Keratinocyte (primary cell): Measurements from ENCODE around the gene MPZL1. TPM values are rescaled to one million over a fixed set of nuclear protein-coding genes. Genes with fewer than 3 reads are reported as not detected.

Experiments
- DNase-seq: peaks from one replicate; pipeline ENCODE4 v3.0.0-alpha.2; 2011; ENCODE audit warnings: low read depth, missing footprints, low spot score
- FAIRE-seq: peaks from 2 replicates; lab custom pipeline; 2011; peaks lifted over from hg19 to GRCh38; lab: Jason Lieb, UNC
- H2AFZ ChIP-seq: 2 replicates; pipeline ENCODE4 v1.6.0; 2012; ENCODE audit warnings: low read length, control low read depth, inconsistent platforms; ENCODE audit not compliant: control insufficient read depth
- H3K27ac ChIP-seq: 2 replicates; pipeline ENCODE4 v1.5.1; 2011; ENCODE audit warnings: low read length; ENCODE audit not compliant: control insufficient read depth, insufficient read depth
- H3K27me3 ChIP-seq: 3 replicates; pipeline ENCODE4 v1.6.0; 2011; ENCODE audit warnings: low read length; ENCODE audit not compliant: control insufficient read depth, insufficient read depth; ENCODE audit errors: extremely low read depth
- H3K36me3 ChIP-seq, 2 experiments: 2 replicates in 1 of 2; 3 replicates in 1 of 2; pipeline ENCODE4 v1.5.1; 2011; ENCODE audit warnings: low read length in 2 of 2, mild to moderate bottlenecking in 1 of 2; ENCODE audit not compliant: control insufficient read depth in 2 of 2, insufficient read depth in 2 of 2; ENCODE audit errors: extremely low read depth in 1 of 2
- H3K4me1 ChIP-seq: 3 replicates; pipeline ENCODE4 v1.5.1; 2011; ENCODE audit warnings: low read length; ENCODE audit not compliant: control insufficient read depth, insufficient read depth; ENCODE audit errors: extremely low read depth
- H3K4me2 ChIP-seq: 3 replicates; pipeline ENCODE4 v1.6.0; 2011; ENCODE audit warnings: low read depth, low read length; ENCODE audit not compliant: control insufficient read depth, insufficient read depth; ENCODE audit errors: extremely low read depth
- H3K4me3 ChIP-seq, 3 experiments: fragments of 200-600 bp in 1 of 3; sonication (generic) in 1 of 3; 2 replicates in 2 of 3; 3 replicates in 1 of 3; pipeline ENCODE4 v1.5.1; 2011 to 2016; ENCODE audit warnings: low read length in 3 of 3, mild to moderate bottlenecking in 3 of 3, control low read depth in 2 of 3, inconsistent platforms in 1 of 3, low read depth in 1 of 3, mixed read lengths in 1 of 3, mixed run types in 1 of 3, moderate library complexity in 1 of 3; ENCODE audit not compliant: control insufficient read depth in 2 of 3, insufficient read depth in 2 of 3; ENCODE audit errors: extremely low read depth in 1 of 3
- H3K79me2 ChIP-seq: 2 replicates; pipeline ENCODE4 v1.6.0; 2012; ENCODE audit warnings: low read length; ENCODE audit not compliant: control insufficient read depth, insufficient read depth
- H3K9ac ChIP-seq: 3 replicates; pipeline ENCODE4 v1.6.0; 2011; ENCODE audit warnings: low read length; ENCODE audit not compliant: control insufficient read depth, insufficient read depth; ENCODE audit errors: extremely low read depth
- H3K9me1 ChIP-seq: 3 replicates; pipeline ENCODE4 v1.6.0; 2011; ENCODE audit warnings: low read length; ENCODE audit not compliant: control insufficient read depth, insufficient read depth; ENCODE audit errors: extremely low read depth
- H3K9me3 ChIP-seq: 2 replicates; pipeline ENCODE4 v1.5.1; 2012; ENCODE audit warnings: low read depth, low read length; ENCODE audit not compliant: control insufficient read depth
- H4K20me1 ChIP-seq: 3 replicates; pipeline ENCODE4 v1.6.0; 2011; ENCODE audit warnings: low read length; ENCODE audit not compliant: control insufficient read depth, insufficient read depth; ENCODE audit errors: extremely low read depth
- EZH2 ChIP-seq: IDR thresholded peaks from one replicate; pipeline ENCODE4 v1.6.1; 2012; ENCODE audit warnings: inconsistent platforms, mild to moderate bottlenecking, low read length, moderate library complexity
- dilution Hi-C: fragments of 300-500 bp; cut with MboI; formaldehyde crosslinking; loops from one replicate; pipeline ENCODE4 v1.7.0; 2020; ENCODE audit warnings: low sequenced_read_pairs; ENCODE audit not compliant: extremely low pct_ligation_motif_present
- polyA plus RNA-seq, 5 experiments: library from polyadenylated mRNA; depleted of rRNA in 3 of 5; stranded (reverse) in 3 of 5; stranded (forward) in 1 of 5; unstranded in 1 of 5; fragments of >200 nt; gene quantifications; 1 replicate in 1 of 5; 2 replicates in 3 of 5; 3 replicates in 1 of 5; pipeline versions ENCODE4 v1.2.1 to v1.2.3, GENCODE V29; 2011 to 2012; ENCODE audit warnings: missing spikeins in 2 of 5, low read depth in 1 of 5, low replicate concordance in 1 of 5
- TF ChIP-seq, protein P1 (sequence below), 3 experiments: IDR thresholded peaks in 1 of 3; conservative IDR thresholded peaks in 1 of 3; optimal IDR thresholded peaks in 1 of 3; 2 replicates in 2 of 3; 3 replicates in 1 of 3; pipeline versions ENCODE3 to v1.5.1; 2011; ENCODE audit warnings: low read length in 3 of 3, mild to moderate bottlenecking in 3 of 3, moderate library complexity in 2 of 3, control low read depth in 1 of 3, inconsistent platforms in 1 of 3; ENCODE audit not compliant: insufficient read depth in 2 of 3; ENCODE audit errors: extremely low read depth in 1 of 3

MPZL1 gene
- polyA plus RNA-seq, 1 donor (not counting 4 experiments of a cell fraction or from before 2014, with no cell fraction given) = 195 TPM

DNA sequence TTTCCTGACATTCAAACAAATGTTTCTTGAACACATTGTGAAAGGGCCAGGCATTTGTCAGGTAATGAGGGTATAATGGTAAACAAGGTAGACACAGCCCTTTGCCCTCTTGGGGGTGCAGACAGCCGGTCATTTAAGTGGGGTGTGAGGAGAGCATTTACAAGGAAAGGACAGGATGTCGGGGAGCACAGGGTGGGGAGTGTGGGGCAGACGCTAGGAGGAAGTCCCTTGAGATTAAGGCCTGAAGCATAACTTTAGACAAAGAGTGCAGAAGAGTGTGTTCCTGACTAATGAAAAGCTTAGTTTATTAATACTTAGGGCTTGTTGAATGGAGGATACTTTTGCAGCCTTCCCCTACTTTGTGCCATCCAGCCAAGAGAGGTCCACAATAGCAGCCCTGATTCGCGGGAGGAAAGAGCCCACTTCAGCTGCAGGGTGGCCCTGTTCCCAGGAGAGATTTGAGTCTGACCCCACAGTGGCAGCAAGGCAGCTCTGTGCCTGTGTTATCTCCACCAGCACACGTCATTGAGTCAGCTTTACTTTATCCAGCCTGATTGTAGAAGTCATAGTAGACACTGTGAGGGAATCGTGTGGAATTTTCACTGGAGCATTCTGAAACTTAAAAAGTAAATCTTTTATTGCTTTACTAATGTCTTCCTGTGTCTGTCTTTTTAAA is 35.1 kb downstream of the MPZL1 start:
- H3K9me1 ChIP-seq = no peaks in the 10 kb centered on the region
- no peak overlapping the region for H2AFZ ChIP-seq
- no peaks in the 10 kb centered on the region for H3K27me3 ChIP-seq
- H3K4me1 ChIP-seq = peaks cover 34% of the 10 kb centered on the region
- no peak for TF ChIP-seq EZH2
- TF ChIP-seq, protein P1, sequence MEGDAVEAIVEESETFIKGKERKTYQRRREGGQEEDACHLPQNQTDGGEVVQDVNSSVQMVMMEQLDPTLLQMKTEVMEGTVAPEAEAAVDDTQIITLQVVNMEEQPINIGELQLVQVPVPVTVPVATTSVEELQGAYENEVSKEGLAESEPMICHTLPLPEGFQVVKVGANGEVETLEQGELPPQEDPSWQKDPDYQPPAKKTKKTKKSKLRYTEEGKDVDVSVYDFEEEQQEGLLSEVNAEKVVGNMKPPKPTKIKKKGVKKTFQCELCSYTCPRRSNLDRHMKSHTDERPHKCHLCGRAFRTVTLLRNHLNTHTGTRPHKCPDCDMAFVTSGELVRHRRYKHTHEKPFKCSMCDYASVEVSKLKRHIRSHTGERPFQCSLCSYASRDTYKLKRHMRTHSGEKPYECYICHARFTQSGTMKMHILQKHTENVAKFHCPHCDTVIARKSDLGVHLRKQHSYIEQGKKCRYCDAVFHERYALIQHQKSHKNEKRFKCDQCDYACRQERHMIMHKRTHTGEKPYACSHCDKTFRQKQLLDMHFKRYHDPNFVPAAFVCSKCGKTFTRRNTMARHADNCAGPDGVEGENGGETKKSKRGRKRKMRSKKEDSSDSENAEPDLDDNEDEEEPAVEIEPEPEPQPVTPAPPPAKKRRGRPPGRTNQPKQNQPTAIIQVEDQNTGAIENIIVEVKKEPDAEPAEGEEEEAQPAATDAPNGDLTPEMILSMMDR (optimal IDR thresholded peaks at IDR 0.05 in 1 of 3, IDR thresholded peaks at IDR 0.05 in 1 of 3, conservative IDR thresholded peaks at IDR 0.05 in 1 of 3; ENCODE audit: extremely low read depth in 1 of 3, insufficient read depth in 2 of 3, low read length in 3 of 3) = no peak
- dilution Hi-C loops = no loop called here
- H3K79me2 ChIP-seq = peaks cover 84% of the 10 kb centered on the region
- no peaks in the 10 kb centered on the region for H3K36me3 ChIP-seq
- no peak overlapping the region for H3K9ac ChIP-seq
- no peak overlapping the region for H3K4me2 ChIP-seq
- peaks cover 12% of the 10 kb centered on the region for H4K20me1 ChIP-seq
- H3K9me3 ChIP-seq = no peaks in the 10 kb centered on the region
- no peak overlapping the region for H3K27ac ChIP-seq
- no peak overlapping the region for H3K4me3 ChIP-seq
- no peak for DNase-seq
- no peak for FAIRE-seq

- no peaks in the 10 kb centered on the region for H3K36me3 ChIP-seq
- no peaks in the 10 kb centered on the region for H3K9me1 ChIP-seq
- no peak overlapping the region for H3K4me3 ChIP-seq
- no peak overlapping the region for H3K27ac ChIP-seq
- H3K79me2 ChIP-seq = peaks cover 91% of the 10 kb centered on the region
- H3K4me2 ChIP-seq = no peak overlapping the region
- TF ChIP-seq EZH2 = no peak
- TF ChIP-seq, protein P1 (optimal IDR thresholded peaks at IDR 0.05 in 1 of 3, IDR thresholded peaks at IDR 0.05 in 1 of 3, conservative IDR thresholded peaks at IDR 0.05 in 1 of 3; ENCODE audit: extremely low read depth in 1 of 3, insufficient read depth in 2 of 3, low read length in 3 of 3) = no peak
- DNase-seq (no peak), FAIRE-seq (no peak)
- H3K4me1 ChIP-seq = peaks cover 34% of the 10 kb centered on the region
- H3K9me3 ChIP-seq = no peaks in the 10 kb centered on the region
- H4K20me1 ChIP-seq = peaks cover 14% of the 10 kb centered on the region
- dilution Hi-C loops = no loop called here
- no peaks in the 10 kb centered on the region for H3K27me3 ChIP-seq
- H3K9ac ChIP-seq = no peak overlapping the region
- no peak overlapping the region for H2AFZ ChIP-seq
These were observed 35.9 kb downstream of the MPZL1 start for GRCh38 chr1:167757433-167758309.
